Hematopoietic multipotent progenitor cell (in vitro differentiated cells): Measurements from ENCODE around the gene NUP88. TPM values are rescaled to one million over a fixed set of nuclear protein-coding genes. Genes with fewer than 3 reads are reported as not detected.

Source experiments
- DNase-seq, 3 donors: peaks; one replicate each; pipeline ENCODE4 v3.0.0-alpha.2; 2011 to 2015; ENCODE audit warnings: low read depth in 2 of 3, low spot score in 2 of 3
- total RNA-seq: library from RNA; depleted of rRNA; stranded (reverse); fragments of >200 nt; gene quantifications from one replicate; pipeline ENCODE4 v1.2.3, GENCODE V29; 2012

The NUP88 gene
- total RNA-seq, 1 donor = 61.7 TPM

GRCh38 chr17:5419959-5420653 lies 644 bp upstream of the NUP88 start, which contains the start of gene RPAIN:
RPAIN (plus strand) TSS chr17:5420182; CDS start chr17:5420211, 29 bp downstream.
- peak; percentile 72 to 94 (median 90) for DNase-seq

GRCh38 chr17:5418858-5419355 lies 555 bp downstream of the NUP88 start:
- peak; percentile 50 to 82 (median 68) for DNase-seq

DNA sequence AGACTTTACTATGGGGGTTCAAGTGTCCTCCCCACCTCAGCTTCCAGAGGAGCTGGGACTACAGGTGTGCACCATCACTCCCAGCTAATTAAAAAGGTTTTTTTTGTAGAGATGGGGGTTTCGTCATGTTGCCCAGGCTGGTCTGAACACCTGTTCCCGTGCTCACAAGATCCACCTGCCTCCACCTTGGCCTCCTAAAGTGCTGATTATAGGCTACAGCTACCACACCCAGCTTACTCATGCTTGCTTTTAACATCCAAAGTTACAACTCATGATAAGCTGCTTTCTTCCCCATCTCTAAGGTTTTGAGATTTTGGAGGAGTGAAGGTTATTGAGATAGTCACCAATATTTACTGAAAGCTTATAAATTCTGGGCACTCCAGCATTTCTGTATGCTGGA lies 2.6 kb downstream of the NUP88 start:
- no peak for DNase-seq

DNA sequence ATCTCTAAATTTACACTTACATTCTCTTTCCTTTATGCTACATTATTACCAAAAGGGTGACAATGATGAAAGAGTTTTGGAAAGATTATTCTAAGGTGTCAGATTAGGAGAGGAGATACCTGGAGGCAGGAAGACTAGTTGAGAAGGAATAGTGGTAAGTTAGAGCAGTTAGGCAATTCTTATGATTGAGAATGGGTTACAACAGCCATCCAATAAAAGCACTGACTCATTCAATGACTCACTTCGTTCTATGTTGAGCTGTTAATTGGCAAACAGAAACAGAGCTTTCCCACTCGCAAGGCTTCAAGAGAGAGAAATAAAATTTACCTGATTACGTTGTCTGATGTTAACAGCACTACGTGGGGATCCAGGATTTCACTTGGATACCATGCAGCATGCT lies 5.8 kb downstream of the NUP88 start:
- DNase-seq = no peak

GRCh38 chr17:5410594-5411272 lies 8.7 kb downstream of the NUP88 start:
- DNase-seq = no peak

- DNase-seq = no peak
Observed at GRCh38 chr17:5408186-5408585, 11.3 kb downstream of the NUP88 start.

DNA sequence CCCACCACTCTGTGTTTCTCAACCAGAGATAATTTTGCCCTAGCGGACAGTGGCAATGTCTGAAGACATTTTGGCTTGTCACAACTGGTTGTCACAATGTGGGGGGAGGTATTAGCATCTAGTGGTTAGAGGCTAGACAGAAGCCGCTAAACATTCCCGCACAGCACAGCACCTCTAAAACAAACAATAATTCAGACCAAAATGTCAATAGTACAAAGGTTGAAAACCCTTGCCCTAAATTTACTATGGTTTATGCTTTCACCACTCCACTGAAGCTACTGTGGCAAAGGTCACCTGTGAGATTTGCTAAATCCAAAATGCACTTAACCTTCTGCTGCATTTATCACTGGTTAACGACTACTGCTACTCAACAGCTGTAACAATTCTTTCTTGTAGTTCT lies 14.1 kb downstream of the NUP88 start:
- DNase-seq = no peak

DNA sequence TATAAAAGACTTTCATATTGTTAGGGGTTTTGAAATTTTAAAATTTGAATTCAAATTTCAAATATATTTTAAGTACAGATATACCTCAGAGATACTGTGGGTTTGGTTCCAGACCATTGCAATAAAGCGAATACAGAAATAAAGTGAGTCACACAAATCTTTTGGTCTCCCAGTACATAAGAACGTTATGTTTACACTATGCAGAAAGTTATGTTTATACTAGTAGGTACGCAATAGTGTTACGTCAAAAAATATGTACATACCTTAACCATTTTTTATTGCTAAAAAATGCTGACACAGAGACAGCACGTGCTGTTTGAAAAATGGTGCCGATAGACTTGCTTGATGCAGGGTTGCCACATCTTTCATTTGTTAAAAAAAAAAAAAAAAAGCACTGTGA lies 19.7 kb downstream of the NUP88 start:
- DNase-seq = no peak

GRCh38 chr17:5396612-5397011 lies 22.9 kb downstream of the NUP88 start:
- DNase-seq = no peak

DNA sequence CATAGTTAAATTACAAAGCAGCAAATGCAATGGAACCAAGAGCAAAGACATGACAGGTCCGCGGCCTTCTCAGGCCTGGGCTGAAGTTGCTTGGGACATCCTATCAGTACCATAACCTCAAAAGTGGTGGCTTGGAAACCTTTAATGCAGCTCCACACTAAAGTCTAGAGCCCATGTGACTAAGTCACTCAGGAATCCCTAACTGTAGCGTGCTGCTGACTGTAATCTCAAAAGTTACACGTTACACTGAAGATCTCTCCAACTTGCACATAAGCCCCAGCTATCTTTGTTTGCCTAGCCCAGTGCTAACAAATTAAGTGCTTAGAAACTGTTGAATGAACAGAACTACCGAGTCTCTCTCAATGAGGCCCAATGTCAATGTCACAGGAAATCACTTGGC lies 27.8 kb downstream of the NUP88 start:
- DNase-seq = no peak

DNA sequence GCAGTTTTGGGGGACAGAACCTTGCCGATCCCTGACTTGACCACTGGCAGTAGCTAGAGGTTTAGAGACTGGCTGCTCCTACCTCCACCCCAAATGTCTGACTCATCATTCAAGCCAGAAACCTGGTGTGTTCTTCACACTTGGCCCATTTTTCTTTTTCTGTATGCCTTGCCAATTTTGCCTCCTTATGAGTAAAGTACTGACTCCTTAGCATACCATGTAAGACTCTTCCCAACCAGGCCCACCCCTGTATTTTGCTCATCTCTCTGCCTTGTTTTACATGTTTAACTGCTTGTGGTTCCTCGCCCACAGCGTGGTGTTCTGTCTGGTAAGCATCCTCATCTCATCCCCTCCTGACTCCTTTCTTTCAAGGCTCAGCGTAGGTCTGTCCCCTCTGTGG lies 37.9 kb downstream of the NUP88 start:
- DNase-seq = no peak

GRCh38 chr17:5380491-5381135 lies 38.8 kb downstream of the NUP88 start:
- no peak for DNase-seq

GRCh38 chr17:5379351-5380107 lies 39.9 kb downstream of the NUP88 start:
- no peak for DNase-seq

- DNase-seq = no peak
Observed at GRCh38 chr17:5378566-5379207, 40.8 kb downstream of the NUP88 start.

- no peak for DNase-seq
Observed at GRCh38 chr17:5373112-5373511, 46.4 kb downstream of the NUP88 start.

DNA sequence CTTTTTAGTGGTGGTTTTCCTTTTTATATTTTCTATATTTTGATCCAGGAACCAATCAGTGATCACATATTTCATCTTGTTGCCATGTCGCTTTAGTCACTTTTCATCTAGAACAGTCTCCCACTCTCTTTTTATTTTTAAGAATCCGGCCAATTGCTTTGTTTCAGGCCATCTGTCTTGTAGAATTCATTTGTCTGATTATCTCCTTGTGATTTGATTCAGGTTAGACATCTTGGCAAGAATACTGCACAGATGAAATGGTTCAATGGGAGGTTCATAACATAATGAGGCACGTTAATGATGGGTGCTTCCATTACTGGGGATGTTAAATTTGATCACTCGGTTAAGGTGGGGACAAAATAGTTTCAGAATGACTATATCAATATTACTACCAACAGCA lies 49.1 kb downstream of the NUP88 start:
- DNase-seq = no peak

DNA sequence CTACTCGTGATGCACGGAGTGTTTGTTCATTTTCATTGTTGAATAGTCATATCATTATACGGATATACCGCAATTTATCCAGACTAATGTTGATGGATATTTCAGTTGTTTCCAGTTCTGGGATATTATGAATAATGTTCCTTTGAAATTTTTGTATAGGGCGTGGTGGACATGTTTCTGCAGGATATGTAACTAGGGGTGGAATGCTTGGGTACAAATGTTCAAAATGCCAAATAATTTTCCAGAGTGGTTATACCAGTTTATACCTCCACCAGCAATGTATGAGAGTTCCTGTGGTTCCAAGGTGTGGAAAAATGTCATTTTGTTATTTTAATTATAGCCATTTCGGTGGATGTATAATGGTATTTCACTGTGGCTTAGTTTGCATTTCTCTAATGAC lies 53.6 kb downstream of the NUP88 start:
- DNase-seq = no peak

DNA sequence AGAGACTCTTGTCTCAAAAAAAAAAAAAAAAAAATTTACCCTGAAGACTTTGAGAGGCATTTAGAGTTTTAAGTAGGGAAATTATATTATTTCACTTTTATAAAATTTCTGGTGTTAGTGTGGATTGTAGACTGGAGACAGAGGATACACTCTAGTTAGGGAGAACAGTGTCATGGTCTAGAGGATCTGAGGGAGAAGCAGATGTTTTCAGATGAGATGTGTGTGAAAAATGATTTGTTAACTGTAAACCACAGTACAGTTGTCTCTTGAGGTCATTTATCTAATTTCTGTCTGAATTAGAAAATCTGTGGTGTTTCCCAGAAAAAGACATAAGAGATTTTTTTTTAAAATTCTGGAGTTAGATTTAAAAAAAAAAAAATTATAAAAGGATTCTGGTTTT lies 54.8 kb downstream of the NUP88 start:
- DNase-seq = no peak

DNA sequence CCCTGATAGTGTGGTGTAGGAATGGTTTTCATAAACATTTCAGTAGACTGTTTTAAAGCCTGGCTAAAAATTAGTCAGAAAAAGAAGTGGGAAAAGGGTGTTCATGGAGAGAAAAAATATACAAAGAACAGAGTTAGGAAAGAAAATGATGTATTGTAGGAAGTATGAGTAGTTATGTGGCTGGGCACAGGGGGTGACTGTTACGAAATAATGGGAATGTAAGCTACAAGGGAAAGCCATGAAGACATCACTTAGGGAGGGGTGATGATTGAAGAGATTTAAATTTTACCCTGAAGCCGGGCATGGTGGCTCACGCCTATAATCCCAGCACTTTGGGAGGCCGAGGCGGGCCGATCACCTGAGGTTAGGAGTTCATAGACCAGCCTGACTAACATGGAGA lies 55.3 kb downstream of the NUP88 start:
- no peak for DNase-seq

- no peak for DNase-seq
Observed at GRCh38 chr17:5362162-5362811, 57.2 kb downstream of the NUP88 start.
